GM19455 (cell line): ENCODE measurements around the gene CDK18.

Source experiments
- ATAC-seq: cut with Tn5 transposase; IDR thresholded peaks from one replicate; pipeline ENCODE4 v1.9.1; 2021; ENCODE audit not compliant: unreplicated experiment

Gene CDK18

DNA sequence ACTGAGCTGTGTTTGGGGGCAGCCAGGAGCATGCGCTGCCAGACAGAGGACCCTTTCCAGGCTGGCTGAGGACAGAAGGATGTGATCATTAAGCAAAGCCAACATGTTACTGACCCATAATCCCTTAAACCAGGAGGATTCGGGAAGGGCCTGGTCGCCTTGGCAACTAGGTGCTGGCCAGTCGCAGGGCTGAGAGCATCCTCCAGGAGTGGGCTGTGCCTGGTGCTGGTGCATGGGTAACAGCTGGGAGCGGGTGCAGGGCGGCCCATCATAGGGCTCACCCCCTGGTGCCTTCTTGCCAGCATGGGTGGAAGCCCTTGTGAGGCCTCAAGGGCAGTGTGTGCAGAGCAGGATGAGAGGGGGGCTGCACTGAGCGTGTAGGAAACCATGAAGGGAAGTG is 17.2 kb downstream of the CDK18 start:
- no peak for ATAC-seq

DNA sequence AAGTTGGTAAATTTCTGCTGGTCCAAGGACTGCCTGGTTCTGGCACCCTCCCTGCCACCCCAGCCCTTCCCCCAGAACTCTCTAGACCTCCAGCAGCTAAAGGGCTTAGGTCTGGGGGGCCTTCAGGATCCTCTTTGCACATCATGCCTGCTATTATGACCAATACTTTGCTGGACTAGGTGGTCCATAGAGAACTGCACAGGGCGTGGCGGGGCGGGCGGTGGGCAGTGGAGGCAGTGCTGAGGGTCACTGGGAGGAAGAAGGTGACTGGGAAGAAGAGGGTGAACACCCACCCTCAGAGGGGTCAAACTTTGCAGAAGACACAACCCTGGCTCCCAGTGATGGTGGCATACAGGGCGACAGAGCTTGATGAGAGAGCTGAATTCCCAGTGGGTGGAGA is 18.2 kb downstream of the CDK18 start:
- no peak for ATAC-seq

DNA sequence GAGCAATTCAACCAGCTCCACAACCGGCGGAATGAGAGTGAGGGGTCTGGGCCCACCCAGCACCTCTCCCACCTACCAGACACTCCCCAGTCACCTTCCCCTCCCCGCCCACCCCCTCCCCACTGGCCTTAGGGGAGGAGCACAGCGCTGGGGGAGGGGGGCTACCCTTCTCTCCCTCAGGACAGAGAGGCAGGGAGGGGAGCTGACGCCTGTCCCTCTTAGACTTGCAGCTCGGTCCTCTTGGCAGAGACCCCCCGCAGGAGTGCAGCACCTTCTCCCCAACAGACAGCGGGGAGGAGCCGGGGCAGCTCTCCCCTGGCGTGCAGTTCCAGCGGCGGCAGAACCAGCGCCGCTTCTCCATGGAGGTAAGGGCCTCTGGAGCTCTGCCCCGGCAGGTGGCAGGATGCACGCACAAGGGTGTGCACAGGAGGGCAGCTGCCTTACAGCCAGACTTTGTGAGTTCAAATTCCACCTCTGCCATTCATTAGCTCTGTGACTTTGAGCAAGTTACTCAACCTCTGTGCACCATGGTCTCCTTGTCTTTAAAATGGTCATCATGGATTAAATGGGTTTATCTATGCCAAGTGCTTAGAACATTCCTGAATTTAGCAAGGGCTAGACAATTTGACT is 18.9 kb downstream of the CDK18 start:
- no peak for ATAC-seq

DNA sequence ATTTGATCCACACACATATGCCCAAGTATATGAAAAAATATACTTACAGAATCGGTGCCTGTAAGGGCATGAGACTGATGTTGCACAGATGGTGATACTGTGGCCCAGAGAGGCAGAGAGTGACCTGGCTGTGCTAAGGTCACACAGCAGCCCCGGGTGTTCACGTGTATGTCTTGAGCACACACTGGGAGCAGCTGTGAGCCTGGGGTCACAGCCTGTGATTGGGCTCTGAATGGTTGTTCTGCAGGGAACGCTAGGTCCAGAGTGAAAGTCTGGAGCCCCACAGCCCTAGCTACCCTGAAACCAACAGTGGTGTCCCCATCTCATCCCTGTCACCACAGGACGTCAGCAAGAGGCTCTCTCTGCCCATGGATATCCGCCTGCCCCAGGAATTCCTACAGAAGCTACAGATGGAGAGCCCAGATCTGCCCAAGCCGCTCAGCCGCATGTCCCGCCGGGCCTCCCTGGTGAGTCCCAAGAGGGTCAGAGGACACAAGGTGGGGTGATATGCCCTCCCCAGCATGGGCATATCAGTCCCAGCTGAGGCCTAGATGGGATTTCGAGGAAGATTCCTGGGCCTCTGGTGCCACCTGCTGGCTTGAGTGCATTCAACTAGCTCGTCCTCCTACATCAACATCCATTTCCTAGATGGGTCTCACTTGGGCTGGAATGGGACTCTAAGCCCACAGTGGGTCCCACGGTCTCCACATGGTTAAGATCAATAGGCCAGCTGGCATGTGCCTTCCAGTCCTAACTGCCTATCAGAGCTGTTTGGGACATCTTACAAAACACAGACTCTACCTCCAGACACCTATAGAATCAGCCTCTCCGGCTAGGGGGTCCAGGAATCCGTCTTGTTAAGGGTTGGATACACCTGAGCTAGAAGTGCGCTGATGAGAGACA is 19.7 kb downstream of the CDK18 start:
- no peak for ATAC-seq

DNA sequence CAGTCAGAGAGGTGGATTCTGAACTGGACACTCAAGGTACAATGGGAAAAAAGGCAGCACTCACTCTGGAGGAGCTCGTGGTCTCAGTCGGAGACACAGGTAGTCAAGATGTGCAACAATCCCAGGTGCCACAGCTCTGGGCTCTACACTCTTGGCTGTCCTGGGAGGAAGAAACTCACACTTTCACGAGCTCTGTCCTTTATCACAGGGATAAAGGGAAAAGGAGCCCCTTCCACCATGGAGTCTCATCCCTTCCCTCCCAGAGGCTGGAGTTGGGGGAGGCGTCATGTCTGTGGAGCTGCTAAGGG is 20.3 kb downstream of the CDK18 start:
- no peak for ATAC-seq

DNA sequence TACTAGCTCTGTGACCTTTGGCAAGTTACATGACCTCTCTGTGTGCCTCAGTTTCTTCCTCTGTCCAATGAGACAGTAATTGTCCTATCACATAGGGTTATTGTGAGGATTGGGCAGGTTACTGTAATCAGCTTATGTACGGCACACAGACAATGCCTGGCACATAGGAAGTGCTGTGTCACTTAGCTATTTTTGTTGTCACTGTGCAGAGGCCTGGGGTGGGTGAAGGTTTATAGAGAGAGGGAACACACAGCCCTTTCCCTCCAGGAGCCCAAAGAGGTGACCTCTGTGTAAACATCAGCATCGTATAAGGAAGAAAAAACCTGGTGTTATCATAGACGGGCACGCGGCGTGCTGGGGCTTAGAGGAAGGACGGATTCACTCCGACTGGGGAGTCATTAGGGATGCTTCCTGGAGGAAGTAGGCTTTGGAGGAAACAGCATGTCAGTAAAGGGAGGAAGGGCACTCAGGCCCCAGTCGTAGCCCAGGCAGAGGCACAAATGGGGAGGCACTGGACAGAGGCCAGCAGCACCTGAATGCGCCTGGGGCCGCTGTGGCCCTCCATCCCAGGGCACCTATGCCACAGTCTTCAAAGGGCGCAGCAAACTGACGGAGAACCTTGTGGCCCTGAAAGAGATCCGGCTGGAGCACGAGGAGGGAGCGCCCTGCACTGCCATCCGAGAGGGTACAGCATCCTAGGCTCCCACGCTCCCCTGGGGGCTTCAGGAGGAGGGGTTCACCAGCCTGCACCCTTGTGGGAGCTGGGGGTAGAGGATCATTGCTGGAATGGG is 21.2 kb downstream of the CDK18 start:
- ATAC-seq, result no peak

DNA sequence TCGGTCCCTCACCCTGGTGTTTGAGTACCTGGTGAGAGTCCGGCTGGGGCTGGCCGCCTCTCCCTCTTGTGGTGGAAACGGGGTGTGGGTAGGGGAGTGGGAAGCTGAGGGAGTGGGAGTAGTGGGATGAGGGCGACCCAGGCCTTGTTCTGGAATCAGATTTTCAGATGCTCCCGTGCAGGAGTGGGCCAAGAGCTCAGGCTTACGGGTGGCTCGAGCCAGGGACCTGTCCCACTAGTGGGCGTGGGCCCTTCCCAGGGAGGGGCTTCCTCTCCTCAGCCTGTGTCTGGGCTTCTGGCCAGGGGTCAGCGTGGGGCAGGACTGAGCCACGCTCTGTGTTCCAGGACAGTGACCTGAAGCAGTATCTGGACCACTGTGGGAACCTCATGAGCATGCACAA is 22.0 kb downstream of the CDK18 start:
- no peak for ATAC-seq

DNA sequence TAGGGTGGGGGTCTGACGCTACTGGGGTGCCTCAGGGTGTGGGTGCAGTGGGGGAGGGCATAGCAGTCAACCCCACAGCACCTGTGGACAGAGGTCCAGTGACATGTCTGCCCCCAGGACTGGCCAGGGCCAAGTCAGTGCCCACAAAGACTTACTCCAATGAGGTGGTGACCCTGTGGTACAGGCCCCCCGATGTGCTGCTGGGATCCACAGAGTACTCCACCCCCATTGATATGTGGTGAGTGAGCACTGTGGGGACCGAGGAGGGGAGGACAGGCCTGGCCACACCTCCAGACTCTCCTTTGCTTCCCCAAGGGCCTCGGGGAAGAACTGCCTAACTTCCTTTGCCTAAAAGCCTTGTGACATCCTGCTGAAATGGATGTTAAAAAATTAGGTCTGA is 23.5 kb downstream of the CDK18 start:
- ATAC-seq, result no peak

DNA sequence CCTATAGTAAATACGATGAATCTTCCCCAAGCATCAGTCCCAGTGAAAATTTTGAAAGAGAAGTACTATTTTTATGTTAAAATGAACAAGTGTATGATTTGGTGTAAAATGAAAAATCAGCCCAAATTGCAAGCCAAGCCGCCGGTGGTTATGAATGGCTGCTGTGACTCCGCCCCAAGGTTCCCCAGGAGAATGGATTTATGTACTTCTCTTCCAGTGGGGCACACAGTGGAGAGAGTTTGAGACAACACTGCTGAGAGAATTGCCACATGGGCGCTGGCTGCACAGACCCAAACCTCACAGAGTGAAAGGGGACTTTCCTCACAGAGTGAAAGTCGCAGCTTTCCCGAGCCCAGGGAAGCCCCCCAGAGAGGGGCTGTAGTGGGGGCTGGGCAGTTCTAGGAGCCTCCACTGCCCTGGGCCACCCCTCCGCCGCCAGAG is 24.0 kb downstream of the CDK18 start:
- ATAC-seq, result no peak

DNA sequence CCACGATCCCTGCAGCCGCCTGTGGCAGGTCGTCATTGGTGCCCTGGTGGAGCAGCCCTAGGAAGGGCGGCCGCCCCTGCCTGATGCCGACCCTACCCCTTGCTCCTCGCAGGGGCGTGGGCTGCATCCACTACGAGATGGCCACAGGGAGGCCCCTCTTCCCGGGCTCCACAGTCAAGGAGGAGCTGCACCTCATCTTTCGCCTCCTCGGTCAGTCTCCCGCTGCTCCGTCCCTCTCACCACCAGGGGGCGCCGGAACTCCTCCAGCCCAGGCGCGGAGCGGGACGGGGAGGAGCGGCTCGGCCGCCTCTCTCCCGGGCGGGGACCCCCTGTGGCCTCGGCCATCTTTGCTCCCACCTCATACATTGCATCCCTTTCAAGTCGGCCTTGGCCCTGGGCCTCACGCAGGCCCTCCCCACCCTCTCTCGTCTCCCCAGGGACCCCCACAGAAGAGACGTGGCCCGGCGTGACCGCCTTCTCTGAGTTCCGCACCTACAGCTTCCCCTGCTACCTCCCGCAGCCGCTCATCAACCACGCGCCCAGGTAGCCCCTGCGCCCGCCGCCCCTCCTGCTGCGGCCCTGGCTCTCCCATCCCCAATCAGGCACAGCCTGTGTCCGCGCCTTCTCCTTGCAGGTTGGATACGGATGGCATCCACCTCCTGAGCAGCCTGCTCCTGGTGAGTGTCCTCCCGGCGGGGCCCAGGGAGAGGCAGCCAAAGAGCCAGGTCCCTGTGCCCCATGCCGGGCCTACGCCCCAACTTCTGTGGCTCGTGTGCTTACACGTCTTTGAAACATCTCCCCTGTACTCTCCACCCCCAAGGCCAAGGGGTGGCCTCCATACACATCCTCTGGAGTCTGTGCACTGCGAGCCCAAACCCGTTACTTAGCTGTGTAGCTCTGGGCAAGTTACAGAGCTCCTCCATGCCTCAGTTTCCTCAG is 24.7 kb downstream of the CDK18 start:
- peak; percentile 53 for ATAC-seq

DNA sequence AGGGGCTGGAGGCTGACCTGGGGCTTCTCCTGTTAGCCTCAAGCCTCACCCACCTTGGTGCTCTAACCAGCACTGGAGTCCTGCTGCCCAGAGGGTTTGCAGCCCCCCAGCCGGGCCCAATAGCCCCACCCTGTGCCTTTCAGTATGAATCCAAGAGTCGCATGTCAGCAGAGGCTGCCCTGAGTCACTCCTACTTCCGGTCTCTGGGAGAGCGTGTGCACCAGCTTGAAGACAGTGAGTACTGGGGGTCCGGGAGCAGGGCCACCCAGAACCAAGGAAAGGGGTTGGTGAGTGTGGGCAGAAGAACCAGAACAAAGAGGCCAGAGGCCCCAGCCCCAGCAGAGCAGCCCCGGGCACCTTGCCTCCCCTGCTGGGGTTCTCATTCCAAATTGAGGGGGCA is 25.6 kb downstream of the CDK18 start:
- no peak for ATAC-seq

DNA sequence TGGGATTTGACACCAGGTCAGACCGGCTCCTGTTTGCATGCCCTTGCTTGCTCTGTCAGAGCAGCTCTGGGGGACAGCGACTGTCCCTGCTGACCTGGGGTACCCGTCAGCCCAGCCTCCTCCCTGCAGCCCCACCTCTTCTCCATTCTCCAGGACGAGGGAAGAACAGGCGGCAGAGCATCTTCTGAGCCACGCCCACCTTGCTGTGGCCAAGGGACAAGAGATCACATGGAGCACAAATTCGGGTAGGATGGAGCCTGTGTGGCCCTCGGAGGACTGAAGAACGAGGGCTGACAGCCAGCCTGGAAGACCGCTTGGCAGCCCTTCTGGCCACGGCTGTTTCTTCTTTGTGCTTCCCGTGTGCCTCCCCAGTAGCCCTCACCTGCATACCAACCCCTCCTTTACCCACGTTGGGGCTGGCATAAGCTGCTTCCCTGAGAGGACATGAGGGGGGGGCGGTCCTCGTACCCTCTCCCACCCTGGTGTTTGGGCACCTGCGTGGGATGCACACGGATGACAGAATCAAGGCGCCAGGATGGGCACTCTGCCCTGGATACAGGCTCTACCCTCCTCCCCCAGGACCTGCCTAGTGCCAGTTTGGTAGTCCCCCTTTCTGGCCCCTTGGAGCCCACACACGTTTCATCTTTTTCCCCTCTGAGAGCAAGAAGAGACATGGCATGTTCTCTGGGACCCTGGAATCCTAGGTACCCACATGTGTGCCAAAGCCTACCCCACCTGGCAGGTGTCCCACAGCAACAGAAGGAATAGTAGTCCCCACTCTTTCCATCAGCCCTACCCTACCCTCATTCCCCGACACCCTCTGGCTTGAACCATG is 26.9 kb downstream of the CDK18 start:
- ATAC-seq, result no peak

DNA sequence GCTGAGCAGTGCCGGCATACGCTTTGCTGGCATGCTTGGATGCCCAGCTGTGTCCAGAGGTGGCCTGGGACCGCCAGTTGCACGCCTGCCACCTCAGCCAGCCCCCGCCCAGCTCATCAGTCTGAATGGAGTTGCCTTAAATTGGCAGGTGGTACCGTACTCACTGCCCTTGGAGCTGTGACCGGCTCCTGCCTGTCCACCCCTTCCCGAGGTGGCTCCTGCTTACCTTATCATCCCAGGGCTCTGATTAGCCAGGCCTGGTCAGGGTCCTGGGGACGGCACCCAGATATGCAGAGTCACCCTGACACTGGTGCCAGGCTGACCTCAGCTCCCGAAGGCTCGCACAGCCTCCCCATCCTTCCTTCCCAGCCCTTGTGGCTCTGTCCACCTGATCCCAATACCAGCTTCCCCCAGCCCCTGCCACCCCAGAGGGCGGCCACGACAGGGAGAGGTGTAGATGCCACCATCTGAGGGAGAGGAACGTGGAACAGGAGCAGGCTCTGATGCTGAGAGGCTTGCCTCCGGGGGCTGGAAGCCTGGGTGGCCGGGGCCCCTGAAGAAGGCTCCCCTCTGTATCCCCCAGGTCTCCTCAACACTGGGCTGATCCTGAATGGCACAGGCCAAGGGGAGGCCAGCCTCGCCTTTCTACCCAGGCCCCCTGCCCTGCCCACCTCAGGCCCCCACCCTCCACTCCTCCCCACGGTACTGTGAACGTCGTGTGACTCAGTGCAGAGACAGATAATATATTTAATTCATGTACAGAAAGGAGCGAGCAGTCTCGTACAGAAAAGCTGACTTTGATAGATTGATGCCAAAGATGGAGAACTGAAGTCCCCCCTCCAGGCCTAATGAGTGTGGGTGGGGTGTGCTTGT is 27.8 kb downstream of the CDK18 start:
- no peak for ATAC-seq

DNA sequence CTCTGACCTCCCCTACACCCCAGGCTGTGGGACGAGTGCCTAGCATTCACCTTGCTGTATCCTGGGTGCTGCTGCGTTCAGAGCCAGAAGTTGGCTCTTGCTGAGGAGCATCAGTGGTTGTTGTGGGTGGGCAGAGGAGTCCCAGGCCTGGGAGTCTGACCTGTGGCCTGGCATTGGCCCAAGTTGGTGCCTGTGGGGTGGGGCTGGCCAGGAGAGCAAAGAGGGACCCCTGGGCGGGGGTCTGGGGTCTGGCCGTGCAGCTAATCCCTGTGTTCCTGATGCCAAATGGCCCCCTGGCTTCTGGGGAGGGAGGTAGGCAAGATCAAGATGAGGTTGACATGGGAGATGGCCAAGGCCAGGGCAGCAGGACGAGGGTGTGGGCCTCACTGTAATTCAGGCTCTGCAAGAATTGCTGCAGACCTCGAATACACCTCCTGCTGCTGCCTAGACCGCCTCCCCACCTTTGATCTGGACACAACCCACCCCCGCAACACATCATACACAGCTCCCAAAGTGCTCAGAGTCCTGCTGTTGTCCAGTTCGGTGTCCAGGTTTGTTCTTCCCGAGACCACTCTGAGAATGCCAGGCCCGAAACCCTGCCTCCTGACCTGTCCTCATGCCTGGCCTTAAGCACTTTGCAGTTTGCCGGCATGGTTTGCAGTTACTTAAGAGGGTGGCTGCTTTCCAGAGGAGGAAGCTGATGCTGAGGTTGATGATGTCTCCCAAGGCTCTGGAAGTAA is 28.7 kb downstream of the CDK18 start:
- ATAC-seq, result no peak

DNA sequence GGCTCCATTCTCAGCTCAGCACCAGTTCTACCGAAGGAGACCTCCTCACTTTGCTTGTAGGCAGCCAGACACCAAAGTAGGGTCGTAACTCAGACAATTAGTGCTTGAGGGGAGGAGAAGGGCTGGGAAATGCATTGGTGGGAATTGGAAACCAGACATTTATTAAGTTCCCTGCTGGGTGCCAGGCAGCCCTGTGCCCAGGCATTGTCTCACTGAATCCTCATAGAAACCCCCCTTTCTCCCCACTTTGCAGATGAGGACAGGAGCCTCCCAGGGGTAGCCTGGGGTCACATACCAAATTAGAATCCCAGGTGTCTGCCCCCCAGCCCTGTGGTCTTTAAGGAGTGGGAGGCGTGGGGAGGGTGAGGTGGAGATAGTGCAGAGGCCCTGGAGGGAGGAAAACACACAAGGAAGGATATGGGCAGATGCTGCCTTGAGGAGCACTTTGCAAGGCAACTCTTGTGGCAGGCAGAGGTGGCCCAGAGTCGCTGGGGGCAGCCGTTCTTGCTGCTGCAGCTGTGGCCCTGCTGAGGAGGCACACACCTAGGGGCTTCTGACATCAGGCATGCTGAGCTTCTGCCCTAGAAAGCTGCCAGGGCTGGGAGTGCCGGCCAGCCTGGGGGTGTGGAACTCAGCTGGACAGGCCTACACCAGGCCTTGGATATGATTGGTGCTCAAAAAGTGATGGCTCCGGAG is 29.4 kb downstream of the CDK18 start:
- no peak for ATAC-seq

DNA sequence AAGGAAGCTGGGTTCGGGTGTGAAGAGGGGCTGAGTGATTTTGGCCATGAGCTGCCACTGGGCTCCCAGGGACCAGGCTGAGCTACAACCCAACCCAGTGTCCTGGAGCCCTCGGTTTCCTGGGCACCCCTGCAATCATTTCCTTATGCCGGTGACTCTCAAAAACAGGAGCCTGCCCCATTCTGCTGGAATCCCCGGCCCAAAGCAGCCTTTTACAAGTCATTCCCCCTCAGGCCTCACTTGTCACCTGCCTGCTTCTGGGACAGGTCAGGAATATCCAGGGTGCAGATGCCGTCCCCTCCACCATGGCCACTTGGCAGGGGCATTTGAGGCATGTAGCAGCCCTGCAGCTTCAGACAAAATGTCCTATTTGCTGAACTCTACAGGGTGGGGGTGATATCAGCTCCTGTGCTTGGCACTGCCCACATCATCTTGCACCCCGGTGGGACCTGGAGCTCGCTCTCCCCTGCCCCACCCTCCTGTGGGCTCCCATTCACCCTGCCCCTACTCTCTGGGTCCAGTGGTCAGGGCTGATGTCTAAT is 30.0 kb downstream of the CDK18 start:
- ATAC-seq, result no peak

DNA sequence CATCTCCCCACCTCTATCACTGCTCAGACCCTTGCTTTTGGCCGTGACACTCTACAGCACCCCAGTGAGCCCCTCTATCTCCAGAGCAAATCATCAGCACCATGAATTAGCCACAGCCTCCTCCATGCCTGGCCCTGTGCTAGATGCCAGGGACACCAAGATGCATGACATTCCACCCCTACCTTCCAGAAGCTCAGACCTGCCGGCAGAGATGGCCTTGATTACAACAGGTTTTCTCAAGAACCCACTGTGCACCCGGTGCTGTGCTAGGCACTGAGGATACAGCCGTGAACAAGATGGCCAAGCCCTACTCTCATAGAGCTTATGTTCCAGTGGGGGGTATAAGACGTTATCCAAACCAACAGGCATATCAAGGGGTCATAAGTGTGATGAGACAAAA is 30.6 kb downstream of the CDK18 start:
- no peak for ATAC-seq
